HepG2 (cell line): ENCODE results near the gene PAN2. TPM values are rescaled to one million over a fixed set of nuclear protein-coding genes. Genes with fewer than 3 reads are reported as not detected.

ENCODE experiments used
- CBX2 ChIP-seq, 2 experiments: fragments of 200-600 bp in 1 of 2; sonication (generic); formaldehyde crosslinking in 1 of 2; IDR thresholded peaks; 2 replicates each; pipeline versions ENCODE4 v1.7.0 to v1.8.1; 2018 to 2022; ENCODE audit warnings: low read depth in 2 of 2, low read length in 1 of 2, mild to moderate bottlenecking in 1 of 2, missing genetic modification reagents in 1 of 2
- CCDC6 ChIP-seq: sonication (generic); formaldehyde crosslinking; IDR thresholded peaks from 2 replicates; pipeline ENCODE4 v1.8.1; 2022; ENCODE audit warnings: mild to moderate bottlenecking, missing genetic modification reagents, moderate library complexity
- NCOA5 ChIP-seq: sonication (generic); formaldehyde crosslinking; IDR thresholded peaks from 2 replicates; pipeline ENCODE4 v1.4.0; 2020; ENCODE audit warnings: missing genetic modification reagents
- NCOR1 ChIP-seq: fragments of 200-600 bp; sonication (generic); IDR thresholded peaks from 2 replicates; pipeline ENCODE4 v1.7.0; 2017; ENCODE audit warnings: antibody characterized with exemption, low read length, borderline replicate concordance
- SP5 ChIP-seq: IDR thresholded peaks from 2 replicates; pipeline ENCODE4 v1.6.1; 2016; ENCODE audit warnings: low read depth, borderline replicate concordance
- TAF15 ChIP-seq: fragments of 200-400 bp; formaldehyde crosslinking; IDR thresholded peaks from one replicate; pipeline ENCODE4 v1.6.1; 2018; ENCODE audit warnings: mild to moderate bottlenecking, low read depth, low read length; ENCODE audit not compliant: poor library complexity, severe bottlenecking
- ZNF383 ChIP-seq: sonication (generic); formaldehyde crosslinking; IDR thresholded peaks from 2 replicates; pipeline ENCODE4 v1.4.0; 2020; ENCODE audit warnings: missing genetic modification reagents, mild to moderate bottlenecking, borderline replicate concordance
- ZNF788 ChIP-seq: sonication (generic); formaldehyde crosslinking; IDR thresholded peaks from 2 replicates; pipeline ENCODE4 v1.5.0; 2020; ENCODE audit warnings: mild to moderate bottlenecking, missing genetic modification reagents, borderline replicate concordance
- polyA plus RNA-seq, 8 experiments: library from polyadenylated mRNA; depleted of rRNA in 3 of 8; stranded (reverse) in 7 of 8; unstranded in 1 of 8; fragments of >200 nt; fragmentation: Illumina TruSeq in 4 of 8; extraction: Trizol in 4 of 8; gene quantifications; 2 replicates each; pipeline versions ENCODE4 v1.2.1 to v1.2.3, GENCODE V29; 2011 to 2016; ENCODE audit warnings: low read depth in 4 of 8, missing spikeins in 1 of 8, mixed read lengths in 1 of 8; ENCODE audit not compliant: insufficient read depth in 1 of 8
- total RNA-seq, 5 experiments: library from RNA; depleted of rRNA; stranded (reverse); fragments of >200 nt; fragmentation: Illumina TruSeq; extraction: Trizol; gene quantifications; 2 replicates each; pipeline ENCODE4 v1.2.3, GENCODE V29; 2016; ENCODE audit warnings: low read depth in 1 of 5
- TF ChIP-seq, protein P1 (sequence below): sonication (generic); formaldehyde crosslinking; IDR thresholded peaks from 2 replicates; pipeline ENCODE4 v1.5.0; 2020; ENCODE audit warnings: mild to moderate bottlenecking, missing genetic modification reagents, borderline replicate concordance
- TF ChIP-seq, protein P2 (sequence below): sonication (generic); formaldehyde crosslinking; conservative IDR thresholded peaks from 2 replicates; pipeline ENCODE4 v1.5.0; 2020; ENCODE audit warnings: missing genetic modification reagents
- TF ChIP-seq, protein P3 (sequence below): sonication (generic); formaldehyde crosslinking; IDR thresholded peaks from 2 replicates; pipeline ENCODE4 v1.4.0; 2020; ENCODE audit warnings: mild to moderate bottlenecking, missing genetic modification reagents

The PAN2 gene
- total and polyA plus RNA-seq, 2 of the 13 experiments (the other 11 are each of a cell fraction or from before 2014, with no cell fraction given), result 27.2 to 61.1 TPM

DNA sequence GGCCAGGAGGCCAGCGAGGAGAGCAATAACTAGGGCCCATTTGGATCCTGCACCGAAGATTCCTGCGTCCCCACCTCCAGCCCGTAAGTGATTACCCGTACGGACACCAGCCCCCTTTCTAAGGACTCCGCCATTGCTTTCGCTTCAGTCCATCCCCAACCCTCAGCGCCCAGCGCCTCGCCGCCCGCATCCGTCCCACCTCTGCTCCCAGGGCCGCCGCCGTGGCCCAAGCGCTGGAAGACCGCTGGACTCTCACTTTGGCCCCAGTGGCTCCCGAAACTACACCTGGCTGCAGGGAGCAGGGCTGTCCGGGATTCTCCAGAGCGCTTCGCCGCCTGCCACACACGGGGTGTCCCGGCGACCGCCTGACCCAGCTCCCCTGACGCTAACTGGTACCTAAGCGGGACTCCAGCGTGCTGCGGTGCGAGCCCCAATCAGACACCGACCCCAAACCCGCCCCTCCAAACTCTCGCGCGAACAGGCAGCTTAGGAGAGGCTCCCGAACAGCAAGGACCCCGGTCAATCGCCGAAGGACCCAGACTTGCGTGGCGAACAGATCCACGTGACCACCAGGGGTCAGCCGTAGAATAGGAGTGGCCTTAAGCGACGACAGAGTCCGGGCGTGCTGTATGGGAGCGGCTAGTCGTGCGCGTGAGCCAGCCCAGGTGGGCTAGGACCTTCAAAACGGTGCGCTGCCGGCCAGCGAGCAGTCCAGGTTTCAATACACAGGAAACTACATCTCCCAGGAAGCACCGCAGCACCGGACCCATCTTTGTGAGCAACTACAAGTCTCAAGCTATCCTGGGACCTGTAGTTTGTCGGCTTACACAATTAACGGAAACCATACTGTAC is 18.0 kb downstream of the PAN2 start, which contains the start of gene CNPY2 (continued):
- TF ChIP-seq, protein P1, sequence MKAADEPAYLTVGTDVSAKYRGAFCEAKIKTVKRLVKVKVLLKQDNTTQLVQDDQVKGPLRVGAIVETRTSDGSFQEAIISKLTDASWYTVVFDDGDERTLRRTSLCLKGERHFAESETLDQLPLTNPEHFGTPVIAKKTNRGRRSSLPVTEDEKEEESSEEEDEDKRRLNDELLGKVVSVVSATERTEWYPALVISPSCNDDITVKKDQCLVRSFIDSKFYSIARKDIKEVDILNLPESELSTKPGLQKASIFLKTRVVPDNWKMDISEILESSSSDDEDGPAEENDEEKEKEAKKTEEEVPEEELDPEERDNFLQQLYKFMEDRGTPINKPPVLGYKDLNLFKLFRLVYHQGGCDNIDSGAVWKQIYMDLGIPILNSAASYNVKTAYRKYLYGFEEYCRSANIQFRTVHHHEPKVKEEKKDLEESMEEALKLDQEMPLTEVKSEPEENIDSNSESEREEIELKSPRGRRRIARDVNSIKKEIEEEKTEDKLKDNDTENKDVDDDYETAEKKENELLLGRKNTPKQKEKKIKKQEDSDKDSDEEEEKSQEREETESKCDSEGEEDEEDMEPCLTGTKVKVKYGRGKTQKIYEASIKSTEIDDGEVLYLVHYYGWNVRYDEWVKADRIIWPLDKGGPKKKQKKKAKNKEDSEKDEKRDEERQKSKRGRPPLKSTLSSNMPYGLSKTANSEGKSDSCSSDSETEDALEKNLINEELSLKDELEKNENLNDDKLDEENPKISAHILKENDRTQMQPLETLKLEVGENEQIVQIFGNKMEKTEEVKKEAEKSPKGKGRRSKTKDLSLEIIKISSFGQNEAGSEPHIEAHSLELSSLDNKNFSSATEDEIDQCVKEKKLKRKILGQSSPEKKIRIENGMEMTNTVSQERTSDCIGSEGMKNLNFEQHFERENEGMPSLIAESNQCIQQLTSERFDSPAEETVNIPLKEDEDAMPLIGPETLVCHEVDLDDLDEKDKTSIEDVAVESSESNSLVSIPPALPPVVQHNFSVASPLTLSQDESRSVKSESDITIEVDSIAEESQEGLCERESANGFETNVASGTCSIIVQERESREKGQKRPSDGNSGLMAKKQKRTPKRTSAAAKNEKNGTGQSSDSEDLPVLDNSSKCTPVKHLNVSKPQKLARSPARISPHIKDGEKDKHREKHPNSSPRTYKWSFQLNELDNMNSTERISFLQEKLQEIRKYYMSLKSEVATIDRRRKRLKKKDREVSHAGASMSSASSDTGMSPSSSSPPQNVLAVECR (CRISPR knock-in tag), result peak; percentile 96
- TF ChIP-seq ZNF788 (CRISPR knock-in tag), result peak; percentile 95
- no peak for TF ChIP-seq ZNF383 (CRISPR knock-in tag)
- no peak for TF ChIP-seq NCOA5 (CRISPR knock-in tag)
- no peak for TF ChIP-seq NCOR1
- TF ChIP-seq, protein P2, sequence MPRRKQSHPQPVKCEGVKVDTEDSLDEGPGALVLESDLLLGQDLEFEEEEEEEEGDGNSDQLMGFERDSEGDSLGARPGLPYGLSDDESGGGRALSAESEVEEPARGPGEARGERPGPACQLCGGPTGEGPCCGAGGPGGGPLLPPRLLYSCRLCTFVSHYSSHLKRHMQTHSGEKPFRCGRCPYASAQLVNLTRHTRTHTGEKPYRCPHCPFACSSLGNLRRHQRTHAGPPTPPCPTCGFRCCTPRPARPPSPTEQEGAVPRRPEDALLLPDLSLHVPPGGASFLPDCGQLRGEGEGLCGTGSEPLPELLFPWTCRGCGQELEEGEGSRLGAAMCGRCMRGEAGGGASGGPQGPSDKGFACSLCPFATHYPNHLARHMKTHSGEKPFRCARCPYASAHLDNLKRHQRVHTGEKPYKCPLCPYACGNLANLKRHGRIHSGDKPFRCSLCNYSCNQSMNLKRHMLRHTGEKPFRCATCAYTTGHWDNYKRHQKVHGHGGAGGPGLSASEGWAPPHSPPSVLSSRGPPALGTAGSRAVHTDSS (CRISPR knock-in tag), result 0 out of 2 replicates have a peak, but pooled peaks have one; percentile 19
- TF ChIP-seq CBX2 (IDR thresholded peaks at IDR 0.05; ENCODE audit: low read depth, low read length), result no peak
- TF ChIP-seq CBX2 (CRISPR knock-in tag; IDR thresholded peaks at IDR 0.05; ENCODE audit: low read depth), result no peak
- TF ChIP-seq, protein P3, sequence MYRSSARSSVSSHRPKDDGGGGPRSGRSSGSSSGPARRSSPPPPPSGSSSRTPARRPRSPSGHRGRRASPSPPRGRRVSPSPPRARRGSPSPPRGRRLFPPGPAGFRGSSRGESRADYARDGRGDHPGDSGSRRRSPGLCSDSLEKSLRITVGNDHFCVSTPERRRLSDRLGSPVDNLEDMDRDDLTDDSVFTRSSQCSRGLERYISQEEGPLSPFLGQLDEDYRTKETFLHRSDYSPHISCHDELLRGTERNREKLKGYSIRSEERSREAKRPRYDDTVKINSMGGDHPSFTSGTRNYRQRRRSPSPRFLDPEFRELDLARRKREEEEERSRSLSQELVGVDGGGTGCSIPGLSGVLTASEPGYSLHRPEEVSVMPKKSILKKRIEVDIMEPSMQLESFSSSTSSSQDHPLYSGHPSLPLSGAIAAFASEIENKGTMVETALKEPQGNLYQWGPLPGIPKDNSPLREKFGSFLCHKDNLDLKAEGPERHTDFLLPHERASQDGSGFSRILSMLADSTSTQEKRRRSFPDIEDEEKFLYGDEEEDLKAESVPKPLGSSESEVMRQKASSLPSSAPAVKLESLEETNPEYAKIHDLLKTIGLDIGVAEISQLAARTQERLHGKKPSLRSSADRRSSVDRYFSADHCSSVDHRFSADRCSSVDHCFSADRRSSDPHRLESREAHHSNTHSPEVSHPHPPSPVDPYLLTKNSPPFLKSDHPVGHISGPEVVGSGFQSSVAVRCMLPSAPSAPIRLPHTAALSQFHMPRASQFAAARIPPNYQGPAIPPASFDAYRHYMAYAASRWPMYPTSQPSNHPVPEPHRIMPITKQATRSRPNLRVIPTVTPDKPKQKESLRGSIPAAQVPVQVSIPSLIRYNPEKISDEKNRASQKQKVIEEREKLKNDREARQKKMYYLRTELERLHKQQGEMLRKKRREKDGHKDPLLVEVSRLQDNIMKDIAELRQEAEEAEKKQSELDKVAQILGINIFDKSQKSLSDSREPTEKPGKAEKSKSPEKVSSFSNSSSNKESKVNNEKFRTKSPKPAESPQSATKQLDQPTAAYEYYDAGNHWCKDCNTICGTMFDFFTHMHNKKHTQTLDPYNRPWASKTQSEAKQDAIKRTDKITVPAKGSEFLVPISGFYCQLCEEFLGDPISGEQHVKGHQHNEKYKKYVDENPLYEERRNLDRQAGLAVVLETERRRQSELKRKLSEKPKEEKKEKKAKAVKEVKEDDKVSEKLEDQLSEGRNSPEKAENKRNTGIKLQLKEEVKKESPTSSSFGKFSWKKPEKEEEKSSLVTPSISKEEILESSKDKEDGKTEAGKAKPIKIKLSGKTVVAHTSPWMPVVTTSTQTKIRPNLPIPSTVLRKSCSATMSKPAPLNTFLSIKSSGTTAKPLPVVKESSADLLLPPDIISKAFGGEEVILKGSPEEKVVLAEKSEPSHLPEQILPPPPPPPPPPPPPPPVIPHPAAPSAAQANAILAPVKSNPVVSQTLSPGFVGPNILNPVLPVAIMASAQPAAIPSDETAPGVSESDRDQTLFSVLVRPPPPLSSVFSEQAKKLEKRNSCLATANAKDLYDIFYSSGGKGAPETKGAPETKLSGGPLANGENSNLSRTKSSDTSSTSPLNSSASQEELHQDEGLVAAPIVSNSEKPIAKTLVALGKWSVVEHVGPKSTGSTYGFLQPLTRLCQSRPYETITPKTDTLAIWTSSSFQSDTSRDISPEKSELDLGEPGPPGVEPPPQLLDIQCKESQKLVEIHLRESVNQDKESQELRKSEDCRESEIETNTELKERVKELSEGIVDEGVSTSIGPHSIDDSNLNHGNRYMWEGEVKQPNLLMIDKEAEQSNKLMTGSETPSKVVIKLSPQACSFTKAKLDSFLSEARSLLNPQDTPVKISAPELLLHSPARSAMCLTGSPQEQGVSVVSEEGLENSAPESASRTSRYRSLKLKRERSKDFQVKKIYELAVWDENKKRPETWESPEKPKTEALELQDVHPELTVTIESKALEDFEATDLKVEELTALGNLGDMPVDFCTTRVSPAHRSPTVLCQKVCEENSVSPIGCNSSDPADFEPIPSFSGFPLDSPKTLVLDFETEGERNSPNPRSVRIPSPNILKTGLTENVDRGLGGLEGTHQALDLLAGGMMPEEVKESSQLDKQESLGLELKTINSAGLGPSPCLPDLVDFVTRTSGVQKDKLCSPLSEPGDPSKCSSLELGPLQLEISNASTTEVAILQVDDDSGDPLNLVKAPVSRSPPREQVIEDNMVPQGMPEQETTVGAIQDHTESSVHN, result 0 out of 2 replicates have a peak, but pooled peaks have one; percentile 19
- no peak for TF ChIP-seq TAF15
- 0 out of 2 replicates have a peak, but pooled peaks have one; percentile 7 for TF ChIP-seq SP5 (CRISPR knock-in tag)
- 0 out of 2 replicates have a peak, but pooled peaks have one; percentile 63 for TF ChIP-seq CCDC6
